Liver (tissue), 3 donors: ENCODE data around the gene SOX10.

ENCODE experiments used
- ATF3 ChIP-seq: IDR thresholded peaks from 2 replicates; pipeline ENCODE4 v1.6.1; 2016; ENCODE audit warnings: antibody characterized with exemption
- CTCF ChIP-seq: fragments of 150-350 bp; IDR thresholded peaks from 2 replicates; pipeline ENCODE4 v1.5.1; 2017; ENCODE audit warnings: improper control_type of control experiment, low read depth, low read length; ENCODE audit not compliant: missing input control
- MAX ChIP-seq: IDR thresholded peaks from 2 replicates; pipeline ENCODE4 v1.6.1; 2016; ENCODE audit warnings: antibody characterized with exemption
- RAD21 ChIP-seq, 2 donors: IDR thresholded peaks; 2 replicates each; pipeline ENCODE4 v1.6.1; 2016; ENCODE audit warnings: antibody characterized with exemption in 2 of 2, mild to moderate bottlenecking in 2 of 2
- REST ChIP-seq: IDR thresholded peaks from 2 replicates; pipeline ENCODE4 v1.6.1; 2016; ENCODE audit warnings: antibody characterized with exemption, mild to moderate bottlenecking
- TAF1 ChIP-seq: conservative IDR thresholded peaks from 2 replicates; pipeline ENCODE4 v1.6.1; 2016; ENCODE audit warnings: antibody characterized with exemption, mild to moderate bottlenecking
- donor health status: healthy.
- donor health status: healthy.

- TF ChIP-seq CTCF (no peak), RAD21 (IDR thresholded peaks at IDR 0.05) (no peak), TAF1 (no peak), REST (no peak), ATF3 (no peak), MAX (no peak)
These were observed 38.7 kb upstream of the SOX10 start for GRCh38 chr22:38023045-38023444.
